H9 (cell line): Measurements from ENCODE around the gene TP73. TPM values are rescaled to one million over a fixed set of nuclear protein-coding genes. Genes with fewer than 3 reads are reported as not detected.

ENCODE experiments used
- DNase-seq: peaks from one replicate; pipeline ENCODE4 v3.0.0-alpha.2; 2017
- H2AFZ ChIP-seq: one replicate; pipeline ENCODE4 v1.6.1; 2013; ENCODE audit warnings: mild to moderate bottlenecking, low read length, control low read depth, moderate library complexity
- H2AK5ac ChIP-seq: 2 replicates; pipeline ENCODE4 v1.6.1; 2013; ENCODE audit warnings: low read length, control low read depth, mixed read lengths; ENCODE audit not compliant: insufficient read length
- H2BK120ac ChIP-seq: one replicate; pipeline ENCODE4 v1.6.1; 2013; ENCODE audit warnings: low read depth, mild to moderate bottlenecking, low read length, control low read depth, inconsistent platforms; ENCODE audit not compliant: poor library complexity, severe bottlenecking
- H2BK12ac ChIP-seq: 2 replicates; pipeline ENCODE4 v1.6.1; 2013; ENCODE audit warnings: low read length, control low read depth, mixed read lengths, low read depth; ENCODE audit not compliant: insufficient read length
- H2BK15ac ChIP-seq: 2 replicates; pipeline ENCODE4 v1.6.1; 2013; ENCODE audit warnings: low read depth, low read length, control low read depth
- H2BK20ac ChIP-seq: one replicate; pipeline ENCODE4 v1.6.1; 2013; ENCODE audit warnings: low read depth, mild to moderate bottlenecking, low read length, control low read depth, inconsistent platforms; ENCODE audit not compliant: poor library complexity, severe bottlenecking
- H2BK5ac ChIP-seq: 2 replicates; pipeline ENCODE4 v1.6.1; 2013; ENCODE audit warnings: low read length, control low read depth, mixed read lengths; ENCODE audit not compliant: insufficient read length
- H3K14ac ChIP-seq: 2 replicates; pipeline ENCODE4 v1.6.1; 2013; ENCODE audit warnings: low read length, control low read depth; ENCODE audit not compliant: insufficient read depth
- H3K18ac ChIP-seq: 2 replicates; pipeline ENCODE4 v1.6.1; 2013; ENCODE audit warnings: low read depth, mild to moderate bottlenecking, mixed read lengths, low read length, control low read depth; ENCODE audit not compliant: insufficient read length
- H3K23ac ChIP-seq: 2 replicates; pipeline ENCODE4 v1.6.1; 2013; ENCODE audit warnings: low read length, control low read depth, mixed read lengths, low read depth; ENCODE audit not compliant: insufficient read length
- H3K23me2 ChIP-seq: 2 replicates; pipeline ENCODE4 v1.6.1; 2013; ENCODE audit warnings: low read depth, mild to moderate bottlenecking, mixed read lengths, low read length, control low read depth; ENCODE audit not compliant: insufficient read length, poor library complexity, severe bottlenecking
- H3K27ac ChIP-seq: 2 replicates; pipeline ENCODE4 v1.5.1; 2013; ENCODE audit warnings: low read length, control low read depth, mixed read lengths, low read depth; ENCODE audit not compliant: insufficient read length
- H3K27me3 ChIP-seq: 2 replicates; pipeline ENCODE4 v1.6.1; 2013; ENCODE audit warnings: low read length, control low read depth, inconsistent platforms; ENCODE audit not compliant: insufficient read depth
- H3K4ac ChIP-seq: 2 replicates; pipeline ENCODE4 v1.6.1; 2013; ENCODE audit warnings: low read depth, mild to moderate bottlenecking, control low read depth, inconsistent platforms, low read length, moderate library complexity
- H3K4me1 ChIP-seq: 2 replicates; pipeline ENCODE4 v1.6.1; 2013; ENCODE audit warnings: low read length, control low read depth, inconsistent platforms; ENCODE audit not compliant: insufficient read depth
- H3K4me2 ChIP-seq: 2 replicates; pipeline ENCODE4 v1.6.1; 2013; ENCODE audit warnings: low read length, control low read depth, mixed read lengths; ENCODE audit not compliant: insufficient read length, insufficient read depth
- H3K56ac ChIP-seq: 2 replicates; pipeline ENCODE4 v1.6.1; 2013; ENCODE audit warnings: low read depth, mild to moderate bottlenecking, mixed read lengths, low read length, control low read depth; ENCODE audit not compliant: insufficient read length
- H3K79me1 ChIP-seq: 2 replicates; pipeline ENCODE4 v1.6.1; 2013; ENCODE audit warnings: low read depth, mild to moderate bottlenecking, moderate library complexity, low read length, control low read depth, inconsistent platforms; ENCODE audit not compliant: insufficient read depth, poor library complexity, severe bottlenecking
- H3K79me2 ChIP-seq: 2 replicates; pipeline ENCODE4 v1.6.1; 2013; ENCODE audit warnings: low read length, control low read depth, inconsistent platforms; ENCODE audit not compliant: insufficient read depth
- H3K9ac ChIP-seq: 2 replicates; pipeline ENCODE4 v1.6.1; 2013; ENCODE audit warnings: low read length, control low read depth, mixed read lengths; ENCODE audit not compliant: insufficient read length; ENCODE audit errors: extremely low read depth
- H3K9me3 ChIP-seq: one replicate; pipeline ENCODE4 v1.6.1; 2013; ENCODE audit warnings: low read depth, low read length, inconsistent platforms; ENCODE audit not compliant: control insufficient read depth
- H3T11ph ChIP-seq: one replicate; pipeline ENCODE4 v1.6.1; 2013; ENCODE audit warnings: mild to moderate bottlenecking, low read length, control low read depth, inconsistent platforms
- H4K20me1 ChIP-seq: one replicate; pipeline ENCODE4 v1.6.1; 2013; ENCODE audit not compliant: control insufficient read depth, insufficient read length, insufficient read depth
- H4K5ac ChIP-seq: 2 replicates; pipeline ENCODE4 v1.6.1; 2013; ENCODE audit warnings: low read depth, mild to moderate bottlenecking, mixed read lengths, low read length, control low read depth; ENCODE audit not compliant: insufficient read length
- H4K8ac ChIP-seq: replicated peaks from 2 replicates; pipeline ENCODE4 v1.6.1; 2013; ENCODE audit warnings: low read length, control low read depth, mixed read lengths, low read depth; ENCODE audit not compliant: insufficient read length
- H4K91ac ChIP-seq: 2 replicates; pipeline ENCODE4 v1.6.1; 2013; ENCODE audit warnings: low read depth, mild to moderate bottlenecking, moderate library complexity, mixed read lengths, low read length, control low read depth; ENCODE audit not compliant: insufficient read length
- H3K27ac Mint-ChIP-seq, 3 experiments: 2 replicates in 2 of 3; 3 replicates in 1 of 3; pipeline ENCODE4 v1.8.0; 2020 to 2021; ENCODE audit warnings: mixed read lengths in 3 of 3, mild to moderate bottlenecking in 1 of 3, moderate library complexity in 1 of 3
- H3K27me3 Mint-ChIP-seq: 2 replicates; pipeline ENCODE4 v1.8.0; 2021; ENCODE audit warnings: low read depth, mild to moderate bottlenecking, moderate library complexity, mixed read lengths
- H3K36me3 Mint-ChIP-seq, 3 experiments: 2 replicates in 2 of 3; 3 replicates in 1 of 3; pipeline ENCODE4 v1.8.0; 2020 to 2021; ENCODE audit warnings: low read depth in 3 of 3, mixed read lengths in 3 of 3; ENCODE audit not compliant: insufficient read depth in 1 of 3
- H3K4me1 Mint-ChIP-seq, 2 experiments: 2 replicates each; pipeline ENCODE4 v1.8.0; 2020; ENCODE audit warnings: mixed read lengths in 2 of 2
- H3K4me3 Mint-ChIP-seq, 2 experiments: 2 replicates in 1 of 2; 3 replicates in 1 of 2; pipeline ENCODE4 v1.8.0; 2020 to 2021; ENCODE audit warnings: mild to moderate bottlenecking in 2 of 2, mixed read lengths in 2 of 2, moderate library complexity in 1 of 2
- H3K9me3 Mint-ChIP-seq, 2 experiments: 2 replicates in 1 of 2; 3 replicates in 1 of 2; pipeline ENCODE4 v1.8.0; 2020; ENCODE audit warnings: mild to moderate bottlenecking in 2 of 2, mixed read lengths in 2 of 2, moderate library complexity in 1 of 2
- WGBS: extraction: QIAGEN DNeasy Blood & Tissue Kit; methylation state at CpG from one replicate; pipeline ENCODE4 v1.1.7; 2013; ENCODE audit warnings: missing lambda C conversion rate, low lambda C conversion rate, mixed read lengths; ENCODE audit not compliant: insufficient read length; ENCODE audit errors: extremely low coverage; 5-methylcytosine and 5-hydroxymethylcytosine counted together
- total RNA-seq: library from RNA; stranded (reverse); gene quantifications from 2 replicates; pipeline ENCODE4 v1.2.1, GENCODE V29; 2021
- TF ChIP-seq, protein P1 (sequence below): fragments of 200-600 bp; sonication (generic); conservative IDR thresholded peaks from 3 replicates; pipeline ENCODE4 v1.8.0; 2021; ENCODE audit warnings: antibody characterized with exemption, mild to moderate bottlenecking

The TP73 gene
- total RNA-seq, 1 experiment from 2014 or later = 4.7 TPM

DNA sequence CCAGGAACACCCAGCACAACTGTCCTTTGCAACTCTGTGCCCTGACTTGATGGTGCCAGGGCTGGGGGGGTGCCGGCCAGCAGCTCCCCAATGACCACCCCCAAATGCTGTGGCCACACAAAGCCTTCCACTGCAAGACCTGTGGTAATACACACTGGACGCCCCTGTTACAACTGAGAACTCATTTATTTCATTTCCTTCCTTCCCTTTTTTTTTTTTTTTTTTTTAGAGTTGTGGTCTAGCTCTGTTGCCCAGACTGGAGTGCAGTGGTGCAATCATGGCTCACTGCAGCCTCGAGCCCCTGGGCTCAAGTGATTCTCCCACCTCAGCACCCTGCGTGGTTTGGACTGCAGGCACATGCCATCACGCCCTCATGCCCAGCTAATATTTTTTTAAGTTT is 25.2 kb downstream of the TP73 start:
- TF ChIP-seq, protein P1, sequence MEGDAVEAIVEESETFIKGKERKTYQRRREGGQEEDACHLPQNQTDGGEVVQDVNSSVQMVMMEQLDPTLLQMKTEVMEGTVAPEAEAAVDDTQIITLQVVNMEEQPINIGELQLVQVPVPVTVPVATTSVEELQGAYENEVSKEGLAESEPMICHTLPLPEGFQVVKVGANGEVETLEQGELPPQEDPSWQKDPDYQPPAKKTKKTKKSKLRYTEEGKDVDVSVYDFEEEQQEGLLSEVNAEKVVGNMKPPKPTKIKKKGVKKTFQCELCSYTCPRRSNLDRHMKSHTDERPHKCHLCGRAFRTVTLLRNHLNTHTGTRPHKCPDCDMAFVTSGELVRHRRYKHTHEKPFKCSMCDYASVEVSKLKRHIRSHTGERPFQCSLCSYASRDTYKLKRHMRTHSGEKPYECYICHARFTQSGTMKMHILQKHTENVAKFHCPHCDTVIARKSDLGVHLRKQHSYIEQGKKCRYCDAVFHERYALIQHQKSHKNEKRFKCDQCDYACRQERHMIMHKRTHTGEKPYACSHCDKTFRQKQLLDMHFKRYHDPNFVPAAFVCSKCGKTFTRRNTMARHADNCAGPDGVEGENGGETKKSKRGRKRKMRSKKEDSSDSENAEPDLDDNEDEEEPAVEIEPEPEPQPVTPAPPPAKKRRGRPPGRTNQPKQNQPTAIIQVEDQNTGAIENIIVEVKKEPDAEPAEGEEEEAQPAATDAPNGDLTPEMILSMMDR = no peak
- Histone ChIP-seq H2BK120ac (no peak overlapping the region), H3K9me3 (no peaks in the 10 kb centered on the region), H4K20me1 (no peaks in the 10 kb centered on the region), H3K14ac (no peak overlapping the region), H2AFZ (no peak overlapping the region), H3K56ac (no peak overlapping the region), H2AK5ac (no peak overlapping the region), H2BK15ac (no peak overlapping the region), H3K27ac (no peak overlapping the region), H3K23me2 (no peaks in the 10 kb centered on the region), H3K9ac (no peak overlapping the region), H2BK12ac (no peak overlapping the region), H3K18ac (no peak overlapping the region), H3K79me2 (no peaks in the 10 kb centered on the region), H3K23ac (no peak overlapping the region), H3K4ac (no peak overlapping the region), H2BK5ac (no peak overlapping the region), H3K79me1 (no peaks in the 10 kb centered on the region), H4K8ac (no peak overlapping the region), H4K5ac (no peak overlapping the region), H3T11ph (no peak overlapping the region), H4K91ac (no peak overlapping the region), H3K4me2 (no peak overlapping the region), H2BK20ac (no peak overlapping the region), H3K27me3 (no peaks in the 10 kb centered on the region), H3K4me1 (no peaks in the 10 kb centered on the region)
- peaks cover 8% of the 10 kb centered on the region for H3K27me3 Mint-ChIP-seq
- H3K9me3 Mint-ChIP-seq = no peaks in the 10 kb centered on the region; a peak in 1 of 5 replicates
- H3K27ac Mint-ChIP-seq = no peak overlapping the region; a peak in 2 of 7 replicates
- H3K4me3 Mint-ChIP-seq = no peak overlapping the region
- H3K36me3 Mint-ChIP-seq = peaks cover 0 to 8% (median 0%) of the 10 kb centered on the region in 3 experiments; a peak in 2 of 7 replicates
- DNase-seq = no peak
- H3K4me1 Mint-ChIP-seq = peaks cover 25 to 50% of the 10 kb centered on the region in 2 experiments
- no CpG with 5 or more reads among the region's 5 CpGs for WGBS
